HEK293 (cell line): ENCODE data around the gene SOX18.
A peak's percentile ranks its signal among the peaks of the same experiment; 100 is the strongest.

ENCODE experiments used
- CTCF ChIA-PET: fragments of 350-600 bp; formaldehyde crosslinking; extraction: SDS; loops from one replicate; lab custom pipeline; 2021; ENCODE audit warnings: antibody characterized with exemption; lab: Yijun Ruan, JAX
- POLR2A ChIA-PET: fragments of 300-600 bp; formaldehyde crosslinking; extraction: SDS; loops from one replicate; lab custom pipeline; 2020; ENCODE audit warnings: antibody characterized with exemption, inconsistent platforms; lab: Yijun Ruan, JAX
- H3K27ac ChIP-seq: fragments of 200-500 bp; sonication (Bioruptor generic); 2 replicates; pipeline ENCODE4 v1.5.1; 2014; ENCODE audit warnings: low read depth, low read length, control low read depth, inconsistent platforms; ENCODE audit errors: extremely low read depth
- H3K36me3 ChIP-seq, 2 experiments: fragments of 200-500 bp in 1 of 2; sonication (Bioruptor generic) in 1 of 2; 1 replicate in 1 of 2; 2 replicates in 1 of 2; pipeline ENCODE4 v1.5.1; 2014 to 2017; ENCODE audit warnings: inconsistent platforms in 2 of 2, low read length in 2 of 2; ENCODE audit not compliant: control insufficient read depth in 2 of 2, insufficient read depth in 1 of 2
- H3K4me1 ChIP-seq: fragments of 200-500 bp; sonication (Bioruptor generic); 2 replicates; pipeline ENCODE4 v1.5.1; 2014; ENCODE audit warnings: mild to moderate bottlenecking, low read length, inconsistent platforms; ENCODE audit not compliant: control insufficient read depth, insufficient read depth
- H3K4me3 ChIP-seq: 2 replicates; pipeline ENCODE4 v1.5.1; 2011; ENCODE audit warnings: low read depth, mild to moderate bottlenecking, control low read depth, low read length, moderate library complexity
- H3K9me3 ChIP-seq: fragments of 200-500 bp; sonication (Bioruptor generic); 2 replicates; pipeline ENCODE4 v1.5.1; 2014; ENCODE audit warnings: low read depth, low read length, inconsistent platforms; ENCODE audit not compliant: control insufficient read depth, insufficient read depth
- FEZF1 ChIP-seq: fragments of 450-650 bp; formaldehyde crosslinking; IDR thresholded peaks from 2 replicates; pipeline ENCODE4 v1.5.1; 2016; ENCODE audit warnings: missing biosample characterization, missing genetic modification characterization
- IKZF3 ChIP-seq: fragments of 450-650 bp; IDR thresholded peaks from 2 replicates; pipeline ENCODE4 v1.5.0; 2018; ENCODE audit warnings: missing biosample characterization, mild to moderate bottlenecking, missing genetic modification characterization, moderate library complexity
- KLF16 ChIP-seq: fragments of 450-650 bp; formaldehyde crosslinking; IDR thresholded peaks from 2 replicates; pipeline ENCODE4 v1.5.1; 2017; ENCODE audit warnings: missing biosample characterization, missing genetic modification characterization
- KLF8 ChIP-seq: fragments of 450-650 bp; formaldehyde crosslinking; IDR thresholded peaks from 2 replicates; pipeline ENCODE4 v1.5.1; 2016; ENCODE audit warnings: missing biosample characterization, missing genetic modification characterization
- PRDM1 ChIP-seq: fragments of 450-650 bp; formaldehyde crosslinking; IDR thresholded peaks from 2 replicates; pipeline ENCODE4; 2016; ENCODE audit warnings: missing biosample characterization, missing genetic modification characterization
- SCRT2 ChIP-seq: fragments of 450-650 bp; formaldehyde crosslinking; IDR thresholded peaks from 2 replicates; pipeline ENCODE4 v1.5.1; 2016; ENCODE audit warnings: missing biosample characterization, missing genetic modification characterization
- SP7 ChIP-seq: fragments of 450-650 bp; formaldehyde crosslinking; IDR thresholded peaks from 2 replicates; pipeline ENCODE4 v1.5.1; 2016; ENCODE audit warnings: missing biosample characterization, missing genetic modification characterization
- YY1 ChIP-seq: fragments of 450-650 bp; formaldehyde crosslinking; IDR thresholded peaks from 2 replicates; pipeline ENCODE4 v1.5.1; 2018; ENCODE audit warnings: missing biosample characterization, missing genetic modification characterization
- ZFHX2 ChIP-seq: fragments of 450-650 bp; formaldehyde crosslinking; conservative IDR thresholded peaks from 2 replicates; pipeline ENCODE4 v1.5.1; 2016; ENCODE audit warnings: missing biosample characterization, missing genetic modification characterization
- ZNF146 ChIP-seq: fragments of 450-650 bp; formaldehyde crosslinking; IDR thresholded peaks from 2 replicates; pipeline ENCODE4 v1.5.1; 2016; ENCODE audit warnings: missing biosample characterization, missing genetic modification characterization
- ZNF16 ChIP-seq: fragments of 450-650 bp; formaldehyde crosslinking; IDR thresholded peaks from 2 replicates; pipeline ENCODE4 v1.5.1; 2016; ENCODE audit warnings: low read depth, missing biosample characterization, missing genetic modification characterization
- ZNF169 ChIP-seq: fragments of 450-650 bp; formaldehyde crosslinking; IDR thresholded peaks from 2 replicates; pipeline ENCODE4 v1.5.1; 2016; ENCODE audit warnings: missing biosample characterization, missing genetic modification characterization
- ZNF211 ChIP-seq: fragments of 450-650 bp; formaldehyde crosslinking; IDR thresholded peaks from 2 replicates; pipeline ENCODE4 v1.5.1; 2016; ENCODE audit warnings: low read depth, missing biosample characterization, missing genetic modification characterization
- ZNF214 ChIP-seq: fragments of 450-650 bp; formaldehyde crosslinking; IDR thresholded peaks from 2 replicates; pipeline ENCODE4 v1.5.1; 2017; ENCODE audit warnings: missing biosample characterization, mild to moderate bottlenecking, missing genetic modification characterization, borderline replicate concordance
- ZNF239 ChIP-seq: fragments of 450-650 bp; formaldehyde crosslinking; IDR thresholded peaks from 2 replicates; pipeline ENCODE4 v1.5.1; 2016; ENCODE audit warnings: missing biosample characterization, missing genetic modification characterization
- ZNF335 ChIP-seq: fragments of 450-650 bp; formaldehyde crosslinking; conservative IDR thresholded peaks from 2 replicates; pipeline ENCODE4 v1.5.1; 2016; ENCODE audit warnings: missing biosample characterization, missing genetic modification characterization
- ZNF391 ChIP-seq: fragments of 450-650 bp; formaldehyde crosslinking; IDR thresholded peaks from 2 replicates; pipeline ENCODE4 v1.5.1; 2016; ENCODE audit warnings: low read depth, missing biosample characterization, missing genetic modification characterization, borderline replicate concordance
- ZNF433 ChIP-seq: fragments of 450-650 bp; formaldehyde crosslinking; IDR thresholded peaks from 2 replicates; pipeline ENCODE4 v1.5.1; 2016; ENCODE audit warnings: missing biosample characterization, missing genetic modification characterization, low read depth
- ZNF549 ChIP-seq: fragments of 450-650 bp; IDR thresholded peaks from 2 replicates; pipeline ENCODE4 v1.5.1; 2018; ENCODE audit warnings: missing biosample characterization, missing genetic modification characterization, mild to moderate bottlenecking, inconsistent platforms, moderate library complexity
- ZNF596 ChIP-seq: fragments of 450-650 bp; IDR thresholded peaks from 2 replicates; pipeline ENCODE4 v1.5.0; 2018; ENCODE audit warnings: missing biosample characterization, mild to moderate bottlenecking, missing genetic modification characterization, moderate library complexity
- ZNF654 ChIP-seq: fragments of 450-650 bp; formaldehyde crosslinking; IDR thresholded peaks from 2 replicates; pipeline ENCODE4 v1.5.1; 2016; ENCODE audit warnings: low read depth, missing biosample characterization, missing genetic modification characterization
- ZNF664 ChIP-seq: fragments of 450-650 bp; formaldehyde crosslinking; IDR thresholded peaks from 2 replicates; pipeline ENCODE4 v1.5.1; 2016; ENCODE audit warnings: missing biosample characterization, missing genetic modification characterization
- ZNF76 ChIP-seq: fragments of 450-650 bp; formaldehyde crosslinking; IDR thresholded peaks from 2 replicates; pipeline ENCODE4; 2016; ENCODE audit warnings: low read depth, missing biosample characterization, missing genetic modification characterization, borderline replicate concordance
- ZNF791 ChIP-seq: fragments of 450-650 bp; formaldehyde crosslinking; IDR thresholded peaks from 2 replicates; pipeline ENCODE4 v1.5.1; 2016; ENCODE audit warnings: missing biosample characterization, missing genetic modification characterization
- TF ChIP-seq, protein P1 (sequence below): fragments of 450-650 bp; formaldehyde crosslinking; IDR thresholded peaks from 2 replicates; pipeline ENCODE4 v1.5.1; 2016; ENCODE audit warnings: missing biosample characterization, missing genetic modification characterization
- TF ChIP-seq, protein P2 (sequence below): fragments of 450-650 bp; IDR thresholded peaks from 2 replicates; pipeline ENCODE4 v1.5.1; 2018; ENCODE audit warnings: missing biosample characterization, mild to moderate bottlenecking, missing genetic modification characterization
- TF ChIP-seq, protein P3 (sequence below): fragments of 450-650 bp; formaldehyde crosslinking; IDR thresholded peaks from 2 replicates; pipeline ENCODE4 v1.5.1; 2016; ENCODE audit warnings: missing biosample characterization, missing genetic modification characterization
- TF ChIP-seq, protein P4 (sequence below): fragments of 450-650 bp; formaldehyde crosslinking; IDR thresholded peaks from 2 replicates; pipeline ENCODE4 v1.5.1; 2016; ENCODE audit warnings: missing biosample characterization, missing genetic modification characterization

The SOX18 gene

DNA sequence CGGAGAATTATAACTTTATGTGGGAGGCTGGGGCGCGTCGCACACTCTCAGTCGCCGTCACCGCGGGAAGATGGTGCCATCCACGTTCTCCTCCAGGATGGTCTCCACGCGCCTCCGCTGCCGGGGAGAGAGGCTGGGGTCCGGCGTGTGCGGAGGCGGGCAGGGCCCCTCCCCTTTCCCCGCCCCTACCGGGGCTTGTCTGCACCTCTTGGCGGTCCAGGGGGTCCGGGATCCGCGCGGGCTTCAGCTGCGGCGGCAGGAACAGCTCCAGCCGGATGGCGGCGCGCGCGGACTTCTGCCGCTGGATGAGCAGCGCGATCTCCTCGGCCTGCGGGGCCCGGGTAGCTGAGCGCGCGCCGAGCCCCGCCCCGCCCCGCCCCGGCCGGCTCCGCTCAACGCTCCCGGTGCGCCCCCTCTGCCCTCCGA lies 34.0 kb upstream of the SOX18 start (continued):
- TF ChIP-seq, protein P1, sequence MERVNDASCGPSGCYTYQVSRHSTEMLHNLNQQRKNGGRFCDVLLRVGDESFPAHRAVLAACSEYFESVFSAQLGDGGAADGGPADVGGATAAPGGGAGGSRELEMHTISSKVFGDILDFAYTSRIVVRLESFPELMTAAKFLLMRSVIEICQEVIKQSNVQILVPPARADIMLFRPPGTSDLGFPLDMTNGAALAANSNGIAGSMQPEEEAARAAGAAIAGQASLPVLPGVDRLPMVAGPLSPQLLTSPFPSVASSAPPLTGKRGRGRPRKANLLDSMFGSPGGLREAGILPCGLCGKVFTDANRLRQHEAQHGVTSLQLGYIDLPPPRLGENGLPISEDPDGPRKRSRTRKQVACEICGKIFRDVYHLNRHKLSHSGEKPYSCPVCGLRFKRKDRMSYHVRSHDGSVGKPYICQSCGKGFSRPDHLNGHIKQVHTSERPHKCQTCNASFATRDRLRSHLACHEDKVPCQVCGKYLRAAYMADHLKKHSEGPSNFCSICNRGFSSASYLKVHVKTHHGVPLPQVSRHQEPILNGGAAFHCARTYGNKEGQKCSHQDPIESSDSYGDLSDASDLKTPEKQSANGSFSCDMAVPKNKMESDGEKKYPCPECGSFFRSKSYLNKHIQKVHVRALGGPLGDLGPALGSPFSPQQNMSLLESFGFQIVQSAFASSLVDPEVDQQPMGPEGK (tag by site-specific recombination): peak; percentile 52; the same call in 1 of the 2 replicates
- TF ChIP-seq FEZF1 (tag by site-specific recombination): peak; percentile 74
- TF ChIP-seq IKZF3 (tag by site-specific recombination): peak; percentile 93
- TF ChIP-seq KLF8 (tag by site-specific recombination): peak; percentile 77
- no peak for TF ChIP-seq ZNF239 (tag by site-specific recombination)
- no peak for TF ChIP-seq PRDM1
- no peak for TF ChIP-seq ZNF791 (tag by site-specific recombination)
- TF ChIP-seq ZFHX2: peak; percentile 52
- TF ChIP-seq YY1: no peak; the same call in 1 of the 2 replicates
- TF ChIP-seq ZNF596: 0 out of 2 replicates have a peak, but pooled peaks have one; percentile 5
- peak; percentile 54; the same call in 1 of the 2 replicates for TF ChIP-seq KLF16 (tag by site-specific recombination)
- TF ChIP-seq, protein P2, sequence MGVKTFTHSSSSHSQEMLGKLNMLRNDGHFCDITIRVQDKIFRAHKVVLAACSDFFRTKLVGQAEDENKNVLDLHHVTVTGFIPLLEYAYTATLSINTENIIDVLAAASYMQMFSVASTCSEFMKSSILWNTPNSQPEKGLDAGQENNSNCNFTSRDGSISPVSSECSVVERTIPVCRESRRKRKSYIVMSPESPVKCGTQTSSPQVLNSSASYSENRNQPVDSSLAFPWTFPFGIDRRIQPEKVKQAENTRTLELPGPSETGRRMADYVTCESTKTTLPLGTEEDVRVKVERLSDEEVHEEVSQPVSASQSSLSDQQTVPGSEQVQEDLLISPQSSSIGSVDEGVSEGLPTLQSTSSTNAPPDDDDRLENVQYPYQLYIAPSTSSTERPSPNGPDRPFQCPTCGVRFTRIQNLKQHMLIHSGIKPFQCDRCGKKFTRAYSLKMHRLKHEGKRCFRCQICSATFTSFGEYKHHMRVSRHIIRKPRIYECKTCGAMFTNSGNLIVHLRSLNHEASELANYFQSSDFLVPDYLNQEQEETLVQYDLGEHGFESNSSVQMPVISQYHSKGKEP (tag by site-specific recombination): no peak
- peak; percentile 53; the same call in 1 of the 2 replicates for TF ChIP-seq SP7
- TF ChIP-seq ZNF433 (tag by site-specific recombination): no peak
- peak; percentile 78 for TF ChIP-seq ZNF335 (tag by site-specific recombination)
- TF ChIP-seq ZNF169: no peak
- no peak for TF ChIP-seq ZNF214 (tag by site-specific recombination)
- TF ChIP-seq, all 188 proteins: peak for 32

DNA sequence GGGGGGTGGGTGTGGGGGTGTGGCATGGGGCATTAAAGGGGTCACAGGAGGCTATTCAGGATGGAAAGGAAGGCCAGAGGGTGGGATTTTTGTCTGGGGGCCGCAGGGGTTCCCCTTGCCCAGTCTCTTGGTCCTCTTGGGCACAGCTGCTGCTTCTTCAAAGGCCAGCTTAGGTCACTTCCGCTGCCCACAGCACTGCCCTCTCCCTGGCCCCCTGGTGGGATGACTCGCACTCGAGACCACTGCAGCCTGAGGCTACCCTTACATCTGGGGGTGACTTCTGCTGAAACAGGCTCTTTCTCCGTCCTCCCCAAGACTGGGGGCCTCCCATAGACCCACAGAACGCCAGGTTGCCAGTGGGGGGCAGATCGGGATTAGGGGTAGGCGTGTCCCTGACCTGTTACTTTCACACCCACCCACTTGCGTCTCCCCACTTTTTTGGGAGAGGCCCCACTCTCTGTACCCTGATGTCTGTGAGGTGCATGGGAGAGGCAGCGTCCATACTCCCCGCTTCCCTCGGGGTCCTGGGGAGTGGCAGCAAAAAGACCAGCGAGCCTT lies 33.5 kb upstream of the SOX18 start:
- H3K27ac ChIP-seq: no peak overlapping the region
- ChIA-PET CTCF (interaction anchor here (0.6 to 4.8 kb wide), 6 partner anchors 18 to 92 kb away, joined by 3 to 35 read pairs (median 4); no protein-coding TSS in a partner anchor), POLR2A (interaction anchor here (1.1 to 2.9 kb wide), 3 partner anchors 20 to 45 kb away, joined by 3 to 13 read pairs (median 4); partner anchors contain the start of gene TCEA2)
- peaks cover 9% of the 10 kb centered on the region for H3K4me1 ChIP-seq
- no peaks in the 10 kb centered on the region for H3K9me3 ChIP-seq
- H3K4me3 ChIP-seq: peak overlapping the region; percentile 27; the same call in 1 of the 2 replicates
- H3K36me3 ChIP-seq: no peaks in the 10 kb centered on the region
- no peak for TF ChIP-seq ZNF549 (tag by site-specific recombination)
- TF ChIP-seq ZNF664 (tag by site-specific recombination): no peak
- no peak for TF ChIP-seq ZNF391
- no peak for TF ChIP-seq ZNF335 (tag by site-specific recombination)
- TF ChIP-seq ZNF654 (tag by site-specific recombination): no peak
- TF ChIP-seq, protein P3, sequence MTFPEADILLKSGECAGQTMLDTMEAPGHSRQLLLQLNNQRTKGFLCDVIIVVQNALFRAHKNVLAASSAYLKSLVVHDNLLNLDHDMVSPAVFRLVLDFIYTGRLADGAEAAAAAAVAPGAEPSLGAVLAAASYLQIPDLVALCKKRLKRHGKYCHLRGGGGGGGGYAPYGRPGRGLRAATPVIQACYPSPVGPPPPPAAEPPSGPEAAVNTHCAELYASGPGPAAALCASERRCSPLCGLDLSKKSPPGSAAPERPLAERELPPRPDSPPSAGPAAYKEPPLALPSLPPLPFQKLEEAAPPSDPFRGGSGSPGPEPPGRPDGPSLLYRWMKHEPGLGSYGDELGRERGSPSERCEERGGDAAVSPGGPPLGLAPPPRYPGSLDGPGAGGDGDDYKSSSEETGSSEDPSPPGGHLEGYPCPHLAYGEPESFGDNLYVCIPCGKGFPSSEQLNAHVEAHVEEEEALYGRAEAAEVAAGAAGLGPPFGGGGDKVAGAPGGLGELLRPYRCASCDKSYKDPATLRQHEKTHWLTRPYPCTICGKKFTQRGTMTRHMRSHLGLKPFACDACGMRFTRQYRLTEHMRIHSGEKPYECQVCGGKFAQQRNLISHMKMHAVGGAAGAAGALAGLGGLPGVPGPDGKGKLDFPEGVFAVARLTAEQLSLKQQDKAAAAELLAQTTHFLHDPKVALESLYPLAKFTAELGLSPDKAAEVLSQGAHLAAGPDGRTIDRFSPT (tag by site-specific recombination): 0 out of 2 replicates have a peak, but pooled peaks have one; percentile 15
- no peak for TF ChIP-seq ZNF146
- TF ChIP-seq, protein P4, sequence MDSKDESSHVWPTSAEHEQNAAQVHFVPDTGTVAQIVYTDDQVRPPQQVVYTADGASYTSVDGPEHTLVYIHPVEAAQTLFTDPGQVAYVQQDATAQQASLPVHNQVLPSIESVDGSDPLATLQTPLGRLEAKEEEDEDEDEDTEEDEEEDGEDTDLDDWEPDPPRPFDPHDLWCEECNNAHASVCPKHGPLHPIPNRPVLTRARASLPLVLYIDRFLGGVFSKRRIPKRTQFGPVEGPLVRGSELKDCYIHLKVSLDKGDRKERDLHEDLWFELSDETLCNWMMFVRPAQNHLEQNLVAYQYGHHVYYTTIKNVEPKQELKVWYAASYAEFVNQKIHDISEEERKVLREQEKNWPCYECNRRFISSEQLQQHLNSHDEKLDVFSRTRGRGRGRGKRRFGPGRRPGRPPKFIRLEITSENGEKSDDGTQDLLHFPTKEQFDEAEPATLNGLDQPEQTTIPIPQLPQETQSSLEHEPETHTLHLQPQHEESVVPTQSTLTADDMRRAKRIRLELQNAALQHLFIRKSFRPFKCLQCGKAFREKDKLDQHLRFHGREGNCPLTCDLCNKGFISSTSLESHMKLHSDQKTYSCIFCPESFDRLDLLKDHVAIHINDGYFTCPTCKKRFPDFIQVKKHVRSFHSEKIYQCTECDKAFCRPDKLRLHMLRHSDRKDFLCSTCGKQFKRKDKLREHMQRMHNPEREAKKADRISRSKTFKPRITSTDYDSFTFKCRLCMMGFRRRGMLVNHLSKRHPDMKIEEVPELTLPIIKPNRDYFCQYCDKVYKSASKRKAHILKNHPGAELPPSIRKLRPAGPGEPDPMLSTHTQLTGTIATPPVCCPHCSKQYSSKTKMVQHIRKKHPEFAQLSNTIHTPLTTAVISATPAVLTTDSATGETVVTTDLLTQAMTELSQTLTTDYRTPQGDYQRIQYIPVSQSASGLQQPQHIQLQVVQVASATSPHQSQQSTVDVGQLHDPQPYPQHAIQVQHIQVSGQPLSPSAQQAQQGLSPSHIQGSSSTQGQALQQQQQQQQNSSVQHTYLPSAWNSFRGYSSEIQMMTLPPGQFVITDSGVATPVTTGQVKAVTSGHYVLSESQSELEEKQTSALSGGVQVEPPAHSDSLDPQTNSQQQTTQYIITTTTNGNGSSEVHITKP (tag by site-specific recombination): 0 out of 2 replicates have a peak, but pooled peaks have one; percentile 14
- no peak for TF ChIP-seq ZNF76
- no peak for TF ChIP-seq ZNF16 (tag by site-specific recombination)
- no peak for TF ChIP-seq ZNF211 (tag by site-specific recombination)
- no peak for TF ChIP-seq ZNF596
- TF ChIP-seq SCRT2 (tag by site-specific recombination): peak; percentile 77
- no peak for TF ChIP-seq ZNF433 (tag by site-specific recombination)
